Measurements from ENCODE around the gene EPS8.
"Not testable (repeated sequence)": the region's sequence is repeated elsewhere in the genome, so short reads cannot be mapped to it uniquely, and the experiment has no call there.

The EPS8 gene

GRCh38 chr12:15797818-15798217, 8.6 kb upstream of the EPS8 start:
- no peak for DNase-seq (ENCODE audit: low read depth, low spot score)

- DNase-seq (ENCODE audit: low read depth, low spot score) = no peak
Measured at GRCh38 chr12:15796493-15797141, 7.4 kb upstream of the EPS8 start.

- DNase-seq (ENCODE audit: low read depth, low spot score) = no peak
Measured at GRCh38 chr12:15794836-15795235, 5.6 kb upstream of the EPS8 start.

GRCh38 chr12:15794196-15794595, 5.0 kb upstream of the EPS8 start:
- no peak for DNase-seq (ENCODE audit: low read depth, low spot score)

- DNase-seq (ENCODE audit: low read depth, low spot score) = no peak
Measured at GRCh38 chr12:15788233-15789219, 662 bp downstream of the EPS8 start.

GRCh38 chr12:15787778-15788177, 1.4 kb downstream of the EPS8 start:
- DNase-seq (ENCODE audit: low read depth, low spot score) = no peak

GRCh38 chr12:15786772-15787171, 2.4 kb downstream of the EPS8 start:
- no peak for DNase-seq (ENCODE audit: low read depth, low spot score)

- DNase-seq (ENCODE audit: low read depth, low spot score) = no peak
Measured at GRCh38 chr12:15783288-15783687, 5.9 kb downstream of the EPS8 start.

- DNase-seq (ENCODE audit: low read depth, low spot score) = no peak
Measured at GRCh38 chr12:15782667-15783066, 6.5 kb downstream of the EPS8 start.

GRCh38 chr12:15779925-15780324, 9.3 kb downstream of the EPS8 start:
- DNase-seq (ENCODE audit: low read depth, low spot score) = no peak

- DNase-seq (ENCODE audit: low read depth, low spot score) = no peak
Measured at GRCh38 chr12:15778126-15778525, 11.1 kb downstream of the EPS8 start.

- DNase-seq (ENCODE audit: low read depth, low spot score) = no peak
Measured at GRCh38 chr12:15777355-15778012, 11.7 kb downstream of the EPS8 start.

GRCh38 chr12:15776532-15776931, 12.7 kb downstream of the EPS8 start:
- DNase-seq (ENCODE audit: low read depth, low spot score) = no peak

GRCh38 chr12:15774819-15775218, 14.4 kb downstream of the EPS8 start:
- DNase-seq (ENCODE audit: low read depth, low spot score) = no peak

GRCh38 chr12:15772405-15773018, 16.7 kb downstream of the EPS8 start:
- DNase-seq (ENCODE audit: low read depth, low spot score) = no peak

GRCh38 chr12:15770581-15770980, 18.6 kb downstream of the EPS8 start:
- DNase-seq (ENCODE audit: low read depth, low spot score) = no peak

- DNase-seq (ENCODE audit: low read depth, low spot score) = no peak
Measured at GRCh38 chr12:15770021-15770420, 19.2 kb downstream of the EPS8 start.

- DNase-seq (ENCODE audit: low read depth, low spot score) = no peak
Measured at GRCh38 chr12:15769586-15769985, 19.6 kb downstream of the EPS8 start.

- no peak for DNase-seq (ENCODE audit: low read depth, low spot score)
Measured at GRCh38 chr12:15767301-15767700, 21.9 kb downstream of the EPS8 start.

- DNase-seq (ENCODE audit: low read depth, low spot score) = no peak
Measured at GRCh38 chr12:15763328-15763727, 25.9 kb downstream of the EPS8 start.

- not testable (repeated sequence) for DNase-seq (ENCODE audit: low read depth, low spot score)
Measured at GRCh38 chr12:15762162-15762561, 27.0 kb downstream of the EPS8 start.

Measured in activated CD4-positive, CD25-positive, alpha-beta regulatory T cell treated with anti-CD3 and anti-CD28 coated beads, Interleukin-2, amount 50 U/mL, for 16 hours (primary cell).